Ascending aorta (tissue), 2 donors: ENCODE data around the gene ILK. TPM values are rescaled to one million over a fixed set of nuclear protein-coding genes. Genes with fewer than 3 reads are reported as not detected.

Experiments used
- DNase-seq, 2 donors: peaks; one replicate each; pipeline ENCODE4 v3.0.0-alpha.2; 2019; ENCODE audit warnings: low spot score in 2 of 2
- H3K27ac ChIP-seq, 2 donors: fragments of 200-600 bp; sonication (generic); one replicate each; pipeline ENCODE4 v1.5.1; 2016 to 2017; ENCODE audit warnings: mild to moderate bottlenecking in 1 of 2
- H3K27me3 ChIP-seq: fragments of 200-600 bp; sonication (generic); one replicate; pipeline ENCODE4 v1.5.1; 2017
- H3K36me3 ChIP-seq, 2 donors: fragments of 200-600 bp; sonication (generic); one replicate each; pipeline ENCODE4 v1.5.1; 2016
- H3K4me1 ChIP-seq, 2 donors: fragments of 200-600 bp; sonication (generic); one replicate each; pipeline ENCODE4 v1.5.1; 2016 to 2017; ENCODE audit warnings: mild to moderate bottlenecking in 1 of 2
- H3K4me3 ChIP-seq, 2 donors: fragments of 200-600 bp; sonication (generic); one replicate each; pipeline ENCODE4 v1.5.1; 2016 to 2017; ENCODE audit warnings: mild to moderate bottlenecking in 1 of 2
- H3K9me3 ChIP-seq, 2 donors: fragments of 200-600 bp; sonication (generic); one replicate each; pipeline ENCODE4 v1.5.1; 2016
- CTCF ChIP-seq, 3 experiments: fragments of 200-600 bp in 2 of 3; fragments of 450-650 bp in 1 of 3; sonication (generic) in 2 of 3; IDR thresholded peaks; one replicate each; pipeline ENCODE4 v1.5.1; 2016 to 2019; ENCODE audit warnings: antibody characterized with exemption in 3 of 3, mild to moderate bottlenecking in 1 of 3, moderate library complexity in 1 of 3
- intact Hi-C: fragments of 100-400 bp; cut with DNase I; formaldehyde crosslinking; loops from one replicate; pipeline ENCODE4 v1.15.1; 2023
- total RNA-seq: library from RNA; depleted of rRNA; stranded (reverse); fragments of >200 nt; gene quantifications from one replicate; pipeline ENCODE4 v1.1.0, GENCODE V29; 2016

The ILK gene
- total RNA-seq, 1 donor from 2014 or later, result 183 TPM

- H3K9me3 ChIP-seq, result no peaks in the 10 kb centered on the region
- H3K27me3 ChIP-seq, result no peaks in the 10 kb centered on the region
- no peaks in the 10 kb centered on the region for H3K4me1 ChIP-seq
- intact Hi-C loops, result no loop called here
- H3K36me3 ChIP-seq, result peaks cover 0 to 12% of the 10 kb centered on the region in 2 donors
- no peak for TF ChIP-seq CTCF (IDR thresholded peaks at IDR 0.05)
- no peak overlapping the region for H3K27ac ChIP-seq
- no peak for DNase-seq
- H3K4me3 ChIP-seq, result no peak overlapping the region
These were observed 45.6 kb upstream of the ILK start for GRCh38 chr11:6557761-6558674.

- no peak overlapping the region for H3K27ac ChIP-seq
- TF ChIP-seq CTCF (IDR thresholded peaks at IDR 0.05), result no peak
- no peaks in the 10 kb centered on the region for H3K4me1 ChIP-seq
- peaks cover 0 to 19% of the 10 kb centered on the region in 2 donors for H3K36me3 ChIP-seq
- H3K27me3 ChIP-seq, result no peaks in the 10 kb centered on the region
- no peak overlapping the region for H3K4me3 ChIP-seq
- H3K9me3 ChIP-seq, result no peaks in the 10 kb centered on the region
- intact Hi-C loops, result no loop called here
- no peak for DNase-seq
These were observed 44.2 kb upstream of the ILK start for GRCh38 chr11:6559369-6559768.

- intact Hi-C loops, result no loop called here
- H3K27me3 ChIP-seq, result no peaks in the 10 kb centered on the region
These were observed 42.3 kb upstream of the ILK start for GRCh38 chr11:6561288-6561687.

GRCh38 chr11:6563121-6563619 lies 40.4 kb upstream of the ILK start:
- no peak for DNase-seq
- Histone ChIP-seq H3K27me3 (no peaks in the 10 kb centered on the region), H3K4me3 (no peak overlapping the region), H3K4me1 (no peaks in the 10 kb centered on the region), H3K36me3 (peaks cover 0 to 9% of the 10 kb centered on the region in 2 donors), H3K27ac (no peak overlapping the region), H3K9me3 (no peaks in the 10 kb centered on the region)
- TF ChIP-seq CTCF (IDR thresholded peaks at IDR 0.05), result no peak
- intact Hi-C loops, result no loop called here

More at GRCh38 chr11:6561288-6561687, 42.3 kb upstream of the ILK start:
- TF ChIP-seq CTCF (IDR thresholded peaks at IDR 0.05), result no peak
- H3K9me3 ChIP-seq, result no peaks in the 10 kb centered on the region
- H3K4me3 ChIP-seq, result no peak overlapping the region
- no peaks in the 10 kb centered on the region for H3K4me1 ChIP-seq
- no peak overlapping the region for H3K27ac ChIP-seq
- H3K36me3 ChIP-seq, result peaks cover 0 to 19% of the 10 kb centered on the region in 2 donors
- DNase-seq, result no peak

GRCh38 chr11:6563667-6564066 lies 39.9 kb upstream of the ILK start:
- H3K4me3 ChIP-seq, result no peak overlapping the region
- H3K36me3 ChIP-seq, result peaks cover 0 to 6% of the 10 kb centered on the region in 2 donors
- no peak for DNase-seq
- no peak overlapping the region for H3K27ac ChIP-seq
- no peaks in the 10 kb centered on the region for H3K4me1 ChIP-seq
- H3K27me3 ChIP-seq, result no peaks in the 10 kb centered on the region
- intact Hi-C loops, result no loop called here
- TF ChIP-seq CTCF (IDR thresholded peaks at IDR 0.05), result no peak
- no peaks in the 10 kb centered on the region for H3K9me3 ChIP-seq
